GM18861 (cell line): ENCODE data around the gene HDLBP.

Experiments used
- ATAC-seq: cut with Tn5 transposase; IDR thresholded peaks from one replicate; pipeline ENCODE4 v1.9.1; 2021; ENCODE audit not compliant: unreplicated experiment

HDLBP gene

GRCh38 chr2:241234066-241234790 is 81.2 kb downstream of the HDLBP start:
- no peak for ATAC-seq

GRCh38 chr2:241232736-241233575 is 82.5 kb downstream of the HDLBP start:
- no peak for ATAC-seq

- no peak for ATAC-seq
Measured at GRCh38 chr2:241230435-241230834, 85.0 kb downstream of the HDLBP start.

GRCh38 chr2:241229563-241230401 is 85.7 kb downstream of the HDLBP start:
- no peak for ATAC-seq

- no peak for ATAC-seq
Measured at GRCh38 chr2:241228860-241229516, 86.5 kb downstream of the HDLBP start.

GRCh38 chr2:241228081-241228859 is 87.2 kb downstream of the HDLBP start:
- no peak for ATAC-seq

- ATAC-seq = no peak
Measured at GRCh38 chr2:241227594-241227993, 87.9 kb downstream of the HDLBP start.

- no peak for ATAC-seq
Measured at GRCh38 chr2:241226723-241227572, 88.5 kb downstream of the HDLBP start.

- ATAC-seq = no peak
Measured at GRCh38 chr2:241225983-241226382, 89.5 kb downstream of the HDLBP start.

GRCh38 chr2:241225545-241225944 is 89.9 kb downstream of the HDLBP start:
- ATAC-seq = no peak

- no peak for ATAC-seq
Measured at GRCh38 chr2:241224851-241225438, 90.5 kb downstream of the HDLBP start.

- ATAC-seq = no peak
Measured at GRCh38 chr2:241224018-241224850, 91.2 kb downstream of the HDLBP start.

- ATAC-seq = no peak
Measured at GRCh38 chr2:241223211-241224017, 92.1 kb downstream of the HDLBP start.

GRCh38 chr2:241219856-241220356 is 95.6 kb downstream of the HDLBP start:
- no peak for ATAC-seq

GRCh38 chr2:241219030-241219382 is 96.5 kb downstream of the HDLBP start:
- ATAC-seq = no peak

GRCh38 chr2:241218131-241219029 is 97.1 kb downstream of the HDLBP start:
- no peak for ATAC-seq
